Measurements from ENCODE around the gene FYB1.

Gene FYB1

GRCh38 chr5:39072925-39073766, 146.2 kb downstream of the FYB1 start:
- peak overlapping the region; percentile 76 for H3K4me3 ChIP-seq (ENCODE audit: low read depth, low read length)
- no peak for TF ChIP-seq CTCF (IDR thresholded peaks at IDR 0.05; ENCODE audit: insufficient read depth, low read depth, low read length, missing control alignments)
- DNase-seq (ENCODE audit: low read depth), result peak; percentile 88

- TF ChIP-seq CTCF (IDR thresholded peaks at IDR 0.05; ENCODE audit: insufficient read depth, low read depth, low read length, missing control alignments), result no peak
- no peak overlapping the region for H3K4me3 ChIP-seq (ENCODE audit: low read depth, low read length)
- DNase-seq (ENCODE audit: low read depth), result no peak
Measured at GRCh38 chr5:39068099-39068498, 151.3 kb downstream of the FYB1 start.

GRCh38 chr5:39064450-39064849, 154.9 kb downstream of the FYB1 start:
- no peak overlapping the region for H3K4me3 ChIP-seq (ENCODE audit: low read depth, low read length)

GRCh38 chr5:39063037-39063436, 156.3 kb downstream of the FYB1 start:
- no peak overlapping the region for H3K4me3 ChIP-seq (ENCODE audit: low read depth, low read length)
- no peak for TF ChIP-seq CTCF (IDR thresholded peaks at IDR 0.05; ENCODE audit: insufficient read depth, low read depth, low read length, missing control alignments)
- no peak for DNase-seq (ENCODE audit: low read depth)

More at GRCh38 chr5:39064450-39064849, 154.9 kb downstream of the FYB1 start:
- TF ChIP-seq CTCF (IDR thresholded peaks at IDR 0.05; ENCODE audit: insufficient read depth, low read depth, low read length, missing control alignments), result no peak
- no peak for DNase-seq (ENCODE audit: low read depth)

GRCh38 chr5:39062530-39062929, 156.8 kb downstream of the FYB1 start:
- H3K4me3 ChIP-seq (ENCODE audit: low read depth, low read length), result no peak overlapping the region
- no peak for DNase-seq (ENCODE audit: low read depth)
- TF ChIP-seq CTCF (IDR thresholded peaks at IDR 0.05; ENCODE audit: insufficient read depth, low read depth, low read length, missing control alignments), result no peak

- no peak for TF ChIP-seq CTCF (IDR thresholded peaks at IDR 0.05; ENCODE audit: insufficient read depth, low read depth, low read length, missing control alignments)
- DNase-seq (ENCODE audit: low read depth), result no peak
- H3K4me3 ChIP-seq (ENCODE audit: low read depth, low read length), result no peak overlapping the region
Measured at GRCh38 chr5:39062104-39062503, 157.3 kb downstream of the FYB1 start.

GRCh38 chr5:39059064-39059463, 160.3 kb downstream of the FYB1 start:
- TF ChIP-seq CTCF (IDR thresholded peaks at IDR 0.05; ENCODE audit: insufficient read depth, low read depth, low read length, missing control alignments), result no peak
- no peak overlapping the region for H3K4me3 ChIP-seq (ENCODE audit: low read depth, low read length)
- DNase-seq (ENCODE audit: low read depth), result no peak

Measured in GM12865 (cell line).